ENCODE measurements around the gene FHL2.

Gene FHL2

GRCh38 chr2:105323111-105323510 is 75.7 kb downstream of the FHL2 start:
- no peak for TF ChIP-seq CTCF (conservative IDR thresholded peaks at IDR 0.05; ENCODE audit: control insufficient read depth, insufficient read depth, low read depth, low read length)
- no peak for DNase-seq (ENCODE audit: low read depth)
- H3K4me3 ChIP-seq (ENCODE audit: control insufficient read depth, low read depth, low read length): no peak overlapping the region

- no peak for TF ChIP-seq CTCF (conservative IDR thresholded peaks at IDR 0.05; ENCODE audit: control insufficient read depth, insufficient read depth, low read depth, low read length)
- no peak overlapping the region for H3K4me3 ChIP-seq (ENCODE audit: control insufficient read depth, low read depth, low read length)
- peak; percentile 8 for DNase-seq (ENCODE audit: low read depth)
Measured at GRCh38 chr2:105321875-105322646, 76.8 kb downstream of the FHL2 start.

DNA sequence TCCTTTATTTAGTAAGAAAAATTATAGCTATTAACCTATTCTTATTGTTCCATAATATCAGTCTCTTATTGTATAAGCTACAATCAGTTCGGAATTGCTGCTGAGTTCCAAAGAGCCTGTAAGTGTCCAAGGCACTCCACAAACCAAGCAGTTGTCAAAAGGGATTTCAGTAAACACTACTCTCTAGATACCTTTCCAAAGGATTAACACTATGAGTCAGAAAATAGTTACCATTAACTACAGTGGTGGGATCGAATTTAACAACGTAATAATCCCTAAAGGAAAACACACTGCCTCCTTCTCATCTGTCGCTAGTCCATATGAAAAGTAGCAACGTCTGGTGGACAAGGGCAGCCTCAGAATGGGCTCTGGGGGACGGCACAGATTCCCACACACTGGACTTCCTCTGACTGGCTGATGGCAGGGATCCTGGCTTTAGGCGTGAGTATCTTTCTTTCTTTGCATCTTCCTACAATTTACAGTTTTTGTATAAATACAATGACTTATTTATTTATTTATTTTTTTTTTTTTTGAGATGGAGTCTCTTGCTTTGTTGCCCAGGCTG is 78.1 kb downstream of the FHL2 start:
- H3K4me3 ChIP-seq (ENCODE audit: control insufficient read depth, low read depth, low read length): no peak overlapping the region
- DNase-seq (ENCODE audit: low read depth): peak; percentile 4

GRCh38 chr2:105317937-105318336 is 80.9 kb downstream of the FHL2 start:
- TF ChIP-seq CTCF (conservative IDR thresholded peaks at IDR 0.05; ENCODE audit: control insufficient read depth, insufficient read depth, low read depth, low read length): no peak
- H3K4me3 ChIP-seq (ENCODE audit: control insufficient read depth, low read depth, low read length): no peak overlapping the region
- DNase-seq (ENCODE audit: low read depth): no peak

More for the DNA sequence above, 78.1 kb downstream of the FHL2 start:
- TF ChIP-seq CTCF (conservative IDR thresholded peaks at IDR 0.05; ENCODE audit: control insufficient read depth, insufficient read depth, low read depth, low read length): no peak

GRCh38 chr2:105315314-105315713 is 83.5 kb downstream of the FHL2 start:
- no peak for TF ChIP-seq CTCF (conservative IDR thresholded peaks at IDR 0.05; ENCODE audit: control insufficient read depth, insufficient read depth, low read depth, low read length)
- DNase-seq (ENCODE audit: low read depth): no peak
- no peak overlapping the region for H3K4me3 ChIP-seq (ENCODE audit: control insufficient read depth, low read depth, low read length)

DNA sequence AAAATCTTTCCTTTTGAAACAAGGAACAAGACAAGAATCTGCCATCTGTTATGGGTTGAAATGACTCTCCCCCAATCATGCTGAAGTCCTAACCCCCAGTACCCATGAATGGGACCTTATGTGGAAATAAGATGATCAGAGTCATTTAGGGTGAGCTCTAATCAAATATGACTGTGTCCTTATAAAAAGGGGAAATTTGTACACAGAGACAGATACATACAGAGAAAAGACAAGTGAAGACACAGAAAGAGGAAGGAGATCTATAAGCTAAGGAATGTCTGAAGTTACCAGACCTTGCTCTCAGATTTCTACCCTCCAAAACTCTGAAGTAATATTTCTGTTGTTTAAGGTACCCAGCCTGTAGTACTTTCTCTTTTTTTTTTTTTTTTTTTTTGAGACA is 85.0 kb downstream of the FHL2 start:
- DNase-seq (ENCODE audit: low read depth): no peak
- no peak for TF ChIP-seq CTCF (conservative IDR thresholded peaks at IDR 0.05; ENCODE audit: control insufficient read depth, insufficient read depth, low read depth, low read length)
- H3K4me3 ChIP-seq (ENCODE audit: control insufficient read depth, low read depth, low read length): no peak overlapping the region
